Measurements from ENCODE around the gene CHCHD3. TPM values are rescaled to one million over a fixed set of nuclear protein-coding genes. Genes with fewer than 3 reads are reported as not detected.

CHCHD3 gene
- total RNA-seq, 1 donor from 2014 or later = 90.8 TPM

DNA sequence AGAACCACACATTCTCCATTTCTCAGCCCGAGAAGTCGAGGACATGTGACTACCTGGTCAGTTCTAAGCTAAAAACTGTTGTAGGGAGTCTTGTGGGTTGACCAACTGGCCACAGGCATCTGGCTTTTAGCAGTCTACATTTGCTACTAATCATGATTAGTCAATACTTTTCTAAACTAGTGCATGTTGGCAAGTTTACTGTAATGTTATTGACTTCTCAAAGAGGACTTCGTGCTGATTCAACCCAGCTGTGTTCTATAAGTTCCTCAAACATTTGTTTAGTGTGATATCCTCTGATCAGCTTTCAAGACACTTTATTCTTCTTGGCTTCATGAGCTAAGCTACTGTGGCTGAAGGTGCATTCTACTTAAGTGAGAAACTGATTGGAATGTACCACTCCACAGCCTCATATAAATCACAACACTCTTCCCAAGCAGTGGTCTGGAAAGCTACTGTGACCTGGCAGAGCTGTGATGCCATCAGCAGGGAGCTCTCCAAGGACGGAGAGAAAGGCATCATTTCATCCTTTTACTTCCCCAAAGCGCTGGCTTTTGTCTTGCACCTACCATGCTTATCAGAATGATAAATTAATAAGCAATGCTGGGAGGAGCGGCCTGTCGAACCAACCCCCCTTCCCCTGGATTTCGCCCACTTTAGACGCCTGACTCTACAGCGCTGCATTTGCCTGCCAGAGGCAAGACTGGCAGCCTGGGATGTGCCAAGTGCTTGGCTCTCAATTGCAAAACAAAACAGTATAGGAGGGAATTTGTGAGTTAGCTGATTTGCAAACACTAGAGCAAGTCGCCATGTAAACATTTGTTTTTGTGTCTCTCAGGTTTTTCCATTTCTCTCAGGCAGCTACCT lies 298.9 kb downstream of the CHCHD3 start:
- Histone ChIP-seq H3K36me3 (ENCODE audit: control insufficient read depth in 3 of 3, insufficient read depth in 3 of 3, low read length in 3 of 3) (peaks cover 0 to 3% (median 0%) of the 10 kb centered on the region in 3 donors), H3K9me3 (ENCODE audit: control insufficient read depth in 3 of 3, low read length in 3 of 3) (no peaks in the 10 kb centered on the region), H3K9ac (ENCODE audit: low read depth in 1 of 3, low read length in 3 of 3) (no peak overlapping the region), H3K4me1 (ENCODE audit: control insufficient read depth in 3 of 3, insufficient read depth in 3 of 3, low read length in 3 of 3) (no peaks in the 10 kb centered on the region), H3K4me3 (ENCODE audit: low read length in 3 of 3) (no peak overlapping the region), H3K27me3 (ENCODE audit: control insufficient read depth in 3 of 3, insufficient read depth in 3 of 3, low read length in 3 of 3) (no peaks in the 10 kb centered on the region), H3K27ac (ENCODE audit: low read depth, low read length) (no peak overlapping the region)

GRCh38 chr7:132780822-132781221 lies 301.1 kb downstream of the CHCHD3 start:
- no peaks in the 10 kb centered on the region for H3K9me3 ChIP-seq (ENCODE audit: control insufficient read depth in 3 of 3, low read length in 3 of 3)
- no peak overlapping the region for H3K4me3 ChIP-seq (ENCODE audit: low read length in 3 of 3)
- no peak overlapping the region for H3K27ac ChIP-seq (ENCODE audit: low read depth, low read length)
- no peaks in the 10 kb centered on the region for H3K4me1 ChIP-seq (ENCODE audit: control insufficient read depth in 3 of 3, insufficient read depth in 3 of 3, low read length in 3 of 3)
- no peak overlapping the region for H3K9ac ChIP-seq (ENCODE audit: low read depth in 1 of 3, low read length in 3 of 3)
- H3K36me3 ChIP-seq (ENCODE audit: control insufficient read depth in 3 of 3, insufficient read depth in 3 of 3, low read length in 3 of 3) = no peaks in the 10 kb centered on the region
- no peaks in the 10 kb centered on the region for H3K27me3 ChIP-seq (ENCODE audit: control insufficient read depth in 3 of 3, insufficient read depth in 3 of 3, low read length in 3 of 3)

GRCh38 chr7:132779164-132779563 lies 302.7 kb downstream of the CHCHD3 start:
- H3K4me1 ChIP-seq (ENCODE audit: control insufficient read depth in 3 of 3, insufficient read depth in 3 of 3, low read length in 3 of 3) = no peaks in the 10 kb centered on the region
- no peak overlapping the region for H3K27ac ChIP-seq (ENCODE audit: low read depth, low read length)
- H3K36me3 ChIP-seq (ENCODE audit: control insufficient read depth in 3 of 3, insufficient read depth in 3 of 3, low read length in 3 of 3) = no peaks in the 10 kb centered on the region
- H3K4me3 ChIP-seq (ENCODE audit: low read length in 3 of 3) = no peak overlapping the region
- no peaks in the 10 kb centered on the region for H3K9me3 ChIP-seq (ENCODE audit: control insufficient read depth in 3 of 3, low read length in 3 of 3)
- H3K9ac ChIP-seq (ENCODE audit: low read depth in 1 of 3, low read length in 3 of 3) = no peak overlapping the region
- H3K27me3 ChIP-seq (ENCODE audit: control insufficient read depth in 3 of 3, insufficient read depth in 3 of 3, low read length in 3 of 3) = no peaks in the 10 kb centered on the region

DNA sequence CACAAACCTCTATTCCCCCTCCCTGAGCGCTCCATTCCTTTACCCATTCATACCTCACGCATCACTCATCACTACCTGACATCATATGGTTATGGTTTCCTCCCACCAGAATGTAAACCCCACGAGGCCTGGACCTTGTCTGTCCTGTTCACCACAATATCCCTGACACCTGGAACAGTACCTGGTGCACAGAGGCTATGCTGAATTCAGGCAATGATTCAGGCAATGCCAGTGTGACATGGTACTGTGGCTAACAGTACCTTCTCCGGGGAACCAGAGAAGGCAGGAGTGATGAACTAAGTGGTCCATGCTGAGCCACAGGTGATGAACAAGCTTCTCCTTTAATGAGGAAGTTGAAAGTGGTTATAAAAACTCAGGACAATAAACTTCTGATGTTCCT lies 303.1 kb downstream of the CHCHD3 start:
- no peaks in the 10 kb centered on the region for H3K36me3 ChIP-seq (ENCODE audit: control insufficient read depth in 3 of 3, insufficient read depth in 3 of 3, low read length in 3 of 3)
- H3K9ac ChIP-seq (ENCODE audit: low read depth in 1 of 3, low read length in 3 of 3) = no peak overlapping the region
- H3K4me1 ChIP-seq (ENCODE audit: control insufficient read depth in 3 of 3, insufficient read depth in 3 of 3, low read length in 3 of 3) = no peaks in the 10 kb centered on the region
- no peaks in the 10 kb centered on the region for H3K27me3 ChIP-seq (ENCODE audit: control insufficient read depth in 3 of 3, insufficient read depth in 3 of 3, low read length in 3 of 3)
- no peak overlapping the region for H3K4me3 ChIP-seq (ENCODE audit: low read length in 3 of 3)
- no peak overlapping the region for H3K27ac ChIP-seq (ENCODE audit: low read depth, low read length)
- H3K9me3 ChIP-seq (ENCODE audit: control insufficient read depth in 3 of 3, low read length in 3 of 3) = no peaks in the 10 kb centered on the region

- no peak overlapping the region for H3K27ac ChIP-seq (ENCODE audit: low read depth, low read length)
- H3K9ac ChIP-seq (ENCODE audit: low read depth in 1 of 3, low read length in 3 of 3) = no peak overlapping the region
- H3K4me3 ChIP-seq (ENCODE audit: low read length in 3 of 3) = no peak overlapping the region
- H3K4me1 ChIP-seq (ENCODE audit: control insufficient read depth in 3 of 3, insufficient read depth in 3 of 3, low read length in 3 of 3) = no peaks in the 10 kb centered on the region
- no peaks in the 10 kb centered on the region for H3K36me3 ChIP-seq (ENCODE audit: control insufficient read depth in 3 of 3, insufficient read depth in 3 of 3, low read length in 3 of 3)
- H3K27me3 ChIP-seq (ENCODE audit: control insufficient read depth in 3 of 3, insufficient read depth in 3 of 3, low read length in 3 of 3) = no peaks in the 10 kb centered on the region
- no peaks in the 10 kb centered on the region for H3K9me3 ChIP-seq (ENCODE audit: control insufficient read depth in 3 of 3, low read length in 3 of 3)
These were observed 303.9 kb downstream of the CHCHD3 start for GRCh38 chr7:132777956-132778355.

DNA sequence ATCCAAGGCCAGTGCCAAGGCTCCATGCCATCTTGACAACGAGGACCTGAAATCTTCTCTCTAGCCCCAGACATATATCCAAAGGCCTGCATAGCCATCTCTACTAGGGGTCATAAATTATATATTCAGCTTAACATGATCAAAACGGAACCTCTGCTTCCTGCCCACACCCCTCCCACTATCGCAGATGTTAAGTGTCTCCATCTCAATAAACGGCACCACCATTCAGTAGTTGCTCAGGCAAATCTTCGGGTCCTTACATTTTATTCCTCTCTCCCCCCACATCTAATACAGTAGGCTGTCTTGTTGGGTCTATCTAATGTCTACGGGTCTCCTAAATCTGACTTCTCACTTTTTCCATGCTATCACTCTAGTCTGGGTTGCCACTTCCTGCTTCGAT lies 304.5 kb downstream of the CHCHD3 start:
- no peak overlapping the region for H3K4me3 ChIP-seq (ENCODE audit: low read length in 3 of 3)
- no peaks in the 10 kb centered on the region for H3K36me3 ChIP-seq (ENCODE audit: control insufficient read depth in 3 of 3, insufficient read depth in 3 of 3, low read length in 3 of 3)
- no peaks in the 10 kb centered on the region for H3K9me3 ChIP-seq (ENCODE audit: control insufficient read depth in 3 of 3, low read length in 3 of 3)
- no peak overlapping the region for H3K27ac ChIP-seq (ENCODE audit: low read depth, low read length)
- no peak overlapping the region for H3K9ac ChIP-seq (ENCODE audit: low read depth in 1 of 3, low read length in 3 of 3)
- no peaks in the 10 kb centered on the region for H3K27me3 ChIP-seq (ENCODE audit: control insufficient read depth in 3 of 3, insufficient read depth in 3 of 3, low read length in 3 of 3)
- H3K4me1 ChIP-seq (ENCODE audit: control insufficient read depth in 3 of 3, insufficient read depth in 3 of 3, low read length in 3 of 3) = no peaks in the 10 kb centered on the region

DNA sequence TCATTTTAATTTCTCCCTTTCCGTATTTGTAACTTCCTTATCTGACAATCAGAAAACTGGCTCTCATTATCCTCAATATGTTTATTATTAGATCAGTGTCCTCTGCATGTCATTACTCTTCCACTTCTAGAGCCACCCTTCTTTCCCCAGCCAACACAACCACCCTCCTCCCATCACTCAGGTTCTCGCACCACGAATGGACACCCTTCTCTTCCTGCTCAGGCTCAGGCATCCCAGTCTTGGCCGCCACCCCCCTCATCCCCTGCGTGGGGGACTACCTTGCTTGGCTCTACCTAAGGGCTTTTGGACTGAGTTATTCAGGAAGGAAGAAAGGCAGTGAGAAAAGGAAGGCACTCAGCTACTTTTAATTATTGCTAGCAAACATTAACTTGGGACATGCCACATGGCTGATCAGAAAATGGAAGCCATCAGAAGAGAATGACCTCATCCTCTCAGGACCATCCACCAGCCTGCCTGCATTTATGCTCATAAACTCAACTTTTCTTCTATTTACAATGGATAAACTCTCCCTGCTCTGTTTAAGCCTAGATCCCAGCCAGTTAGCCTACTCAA lies 305.8 kb downstream of the CHCHD3 start:
- Histone ChIP-seq H3K27me3 (ENCODE audit: control insufficient read depth in 3 of 3, insufficient read depth in 3 of 3, low read length in 3 of 3) (no peaks in the 10 kb centered on the region), H3K36me3 (ENCODE audit: control insufficient read depth in 3 of 3, insufficient read depth in 3 of 3, low read length in 3 of 3) (no peaks in the 10 kb centered on the region), H3K4me1 (ENCODE audit: control insufficient read depth in 3 of 3, insufficient read depth in 3 of 3, low read length in 3 of 3) (no peaks in the 10 kb centered on the region), H3K4me3 (ENCODE audit: low read length in 3 of 3) (no peak overlapping the region), H3K27ac (ENCODE audit: low read depth, low read length) (no peak overlapping the region), H3K9ac (ENCODE audit: low read depth in 1 of 3, low read length in 3 of 3) (no peak overlapping the region), H3K9me3 (ENCODE audit: control insufficient read depth in 3 of 3, low read length in 3 of 3) (no peaks in the 10 kb centered on the region)

DNA sequence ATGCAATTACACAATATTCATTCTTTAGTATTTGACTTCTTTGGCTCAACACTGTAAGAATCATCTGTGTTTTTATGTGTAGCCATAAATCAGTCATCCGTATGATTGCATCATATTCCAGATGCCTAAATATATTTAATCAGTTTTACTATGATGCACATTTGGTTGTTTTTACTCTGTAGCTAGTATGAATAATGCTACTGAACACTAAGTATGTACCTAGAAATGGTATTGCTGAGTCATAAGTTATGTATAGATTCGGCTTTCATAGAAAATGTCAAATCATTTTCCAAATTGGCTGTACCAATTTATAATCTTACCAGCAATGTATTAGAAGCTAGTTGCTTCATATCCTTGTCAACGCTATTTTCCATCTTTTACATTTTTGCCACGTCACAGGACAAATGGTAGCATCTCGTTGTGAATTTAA lies 308.3 kb downstream of the CHCHD3 start:
- Histone ChIP-seq H3K27me3 (ENCODE audit: control insufficient read depth in 3 of 3, insufficient read depth in 3 of 3, low read length in 3 of 3) (no peaks in the 10 kb centered on the region), H3K9ac (ENCODE audit: low read depth in 1 of 3, low read length in 3 of 3) (no peak overlapping the region), H3K9me3 (ENCODE audit: control insufficient read depth in 3 of 3, low read length in 3 of 3) (peaks cover 0 to 4% (median 3%) of the 10 kb centered on the region in 3 donors)

DNA sequence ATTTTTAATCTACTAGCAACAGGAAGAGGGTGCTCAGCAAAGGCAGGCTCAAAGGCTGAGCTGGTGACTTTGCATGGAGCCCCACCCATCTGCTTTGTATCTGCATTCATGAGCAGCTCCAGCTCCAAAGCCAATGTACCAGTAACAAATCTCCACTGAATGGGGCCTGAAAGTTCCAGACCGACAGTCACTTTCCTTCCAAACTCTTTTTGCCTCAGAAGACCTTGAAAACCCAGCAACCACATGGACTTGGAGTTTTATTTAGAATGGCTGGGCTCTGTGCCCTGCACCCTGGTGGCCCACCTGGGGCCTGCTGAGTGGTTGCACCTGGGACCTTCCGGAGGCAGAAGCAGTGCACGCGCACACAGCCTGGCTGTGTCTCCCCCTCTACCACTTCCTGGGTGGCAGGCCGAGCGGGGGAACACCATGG lies 310.6 kb downstream of the CHCHD3 start:
- H3K27me3 ChIP-seq (ENCODE audit: control insufficient read depth in 3 of 3, insufficient read depth in 3 of 3, low read length in 3 of 3) = no peaks in the 10 kb centered on the region
- no peaks in the 10 kb centered on the region for H3K36me3 ChIP-seq (ENCODE audit: control insufficient read depth in 3 of 3, insufficient read depth in 3 of 3, low read length in 3 of 3)
- H3K27ac ChIP-seq (ENCODE audit: low read depth, low read length) = no peak overlapping the region
- H3K9me3 ChIP-seq (ENCODE audit: control insufficient read depth in 3 of 3, low read length in 3 of 3) = peaks cover 0 to 4% (median 3%) of the 10 kb centered on the region in 3 donors
- no peaks in the 10 kb centered on the region for H3K4me1 ChIP-seq (ENCODE audit: control insufficient read depth in 3 of 3, insufficient read depth in 3 of 3, low read length in 3 of 3)
- no peak overlapping the region for H3K4me3 ChIP-seq (ENCODE audit: low read length in 3 of 3)
- no peak overlapping the region for H3K9ac ChIP-seq (ENCODE audit: low read depth in 1 of 3, low read length in 3 of 3)

More for the DNA sequence above, 308.3 kb downstream of the CHCHD3 start:
- no peak overlapping the region for H3K27ac ChIP-seq (ENCODE audit: low read depth, low read length)
- H3K36me3 ChIP-seq (ENCODE audit: control insufficient read depth in 3 of 3, insufficient read depth in 3 of 3, low read length in 3 of 3) = no peaks in the 10 kb centered on the region
- H3K4me3 ChIP-seq (ENCODE audit: low read length in 3 of 3) = no peak overlapping the region
- H3K4me1 ChIP-seq (ENCODE audit: control insufficient read depth in 3 of 3, insufficient read depth in 3 of 3, low read length in 3 of 3) = no peaks in the 10 kb centered on the region

- Histone ChIP-seq H3K4me3 (ENCODE audit: low read length in 3 of 3) (no peak overlapping the region), H3K36me3 (ENCODE audit: control insufficient read depth in 3 of 3, insufficient read depth in 3 of 3, low read length in 3 of 3) (no peaks in the 10 kb centered on the region), H3K4me1 (ENCODE audit: control insufficient read depth in 3 of 3, insufficient read depth in 3 of 3, low read length in 3 of 3) (no peaks in the 10 kb centered on the region), H3K27me3 (ENCODE audit: control insufficient read depth in 3 of 3, insufficient read depth in 3 of 3, low read length in 3 of 3) (no peaks in the 10 kb centered on the region), H3K27ac (ENCODE audit: low read depth, low read length) (no peak overlapping the region), H3K9ac (ENCODE audit: low read depth in 1 of 3, low read length in 3 of 3) (no peak overlapping the region), H3K9me3 (ENCODE audit: control insufficient read depth in 3 of 3, low read length in 3 of 3) (peaks cover 0 to 4% (median 3%) of the 10 kb centered on the region in 3 donors)
These were observed 311.8 kb downstream of the CHCHD3 start for GRCh38 chr7:132770055-132770454.
